KMS-11 (cell line): ENCODE results near the gene LHX6.
A peak's percentile ranks its signal among the peaks of the same experiment; 100 is the strongest.

Source experiments
- H2AFZ ChIP-seq: fragments of 200-600 bp; sonication (generic); 2 replicates; pipeline ENCODE4 v1.6.1; 2016; ENCODE audit warnings: antibody characterized with exemption, mixed run types, low read depth
- H3K27ac ChIP-seq: fragments of 200-600 bp; sonication (generic); 2 replicates; pipeline ENCODE4 v1.6.1; 2016; ENCODE audit warnings: mild to moderate bottlenecking, mixed run types
- H3K27me3 ChIP-seq: fragments of 200-600 bp; sonication (generic); 2 replicates; pipeline ENCODE4 v1.6.1; 2017; ENCODE audit warnings: mild to moderate bottlenecking, low read depth, mixed run types, moderate library complexity; ENCODE audit not compliant: insufficient read depth
- H3K36me3 ChIP-seq: fragments of 200-600 bp; sonication (generic); 2 replicates; pipeline ENCODE4 v1.6.1; 2017; ENCODE audit warnings: mild to moderate bottlenecking, mixed run types; ENCODE audit not compliant: insufficient read depth
- H3K4me1 ChIP-seq: fragments of 200-600 bp; sonication (generic); 2 replicates; pipeline ENCODE4 v1.6.1; 2016; ENCODE audit warnings: mild to moderate bottlenecking, low read depth, mixed run types; ENCODE audit not compliant: poor library complexity, severe bottlenecking
- H3K4me2 ChIP-seq: fragments of 200-600 bp; sonication (generic); 2 replicates; pipeline ENCODE4 v1.7.0; 2016; ENCODE audit warnings: mild to moderate bottlenecking, mixed run types
- H3K4me3 ChIP-seq: fragments of 200-600 bp; sonication (generic); IDR thresholded peaks from 2 replicates; pipeline ENCODE4 v1.6.1; 2017; ENCODE audit warnings: low read depth, low read length, mixed read lengths; ENCODE audit not compliant: insufficient read depth
- H3K79me2 ChIP-seq: fragments of 200-600 bp; sonication (generic); 2 replicates; pipeline ENCODE4 v1.6.1; 2016; ENCODE audit warnings: low read depth, mixed run types; ENCODE audit not compliant: insufficient read depth
- H3K9ac ChIP-seq: fragments of 200-600 bp; sonication (generic); 2 replicates; pipeline ENCODE4 v1.6.1; 2016; ENCODE audit warnings: mild to moderate bottlenecking, mixed run types
- H4K20me1 ChIP-seq: fragments of 200-600 bp; sonication (generic); 2 replicates; pipeline ENCODE4 v1.6.1; 2016; ENCODE audit warnings: mild to moderate bottlenecking, mixed run types; ENCODE audit not compliant: insufficient read depth
- CTCF ChIP-seq: fragments of 200-600 bp; sonication (generic); conservative IDR thresholded peaks from 2 replicates; pipeline ENCODE4 v1.6.1; 2017; ENCODE audit warnings: low read depth, mild to moderate bottlenecking, antibody characterized with exemption, low read length, moderate library complexity, mixed read lengths

LHX6 gene

GRCh38 chr9:122164286-122164685 lies 64.5 kb downstream of the LHX6 start:
- Histone ChIP-seq H3K79me2 (peaks cover 1% of the 10 kb centered on the region; the same call in 1 of the 2 replicates), H4K20me1 (no peaks in the 10 kb centered on the region), H3K4me3 (no peak overlapping the region), H3K9ac (no peak overlapping the region), H3K36me3 (no peaks in the 10 kb centered on the region), H3K4me2 (no peak overlapping the region), H3K27me3 (no peaks in the 10 kb centered on the region), H2AFZ (no peak overlapping the region), H3K27ac (no peak overlapping the region), H3K4me1 (peaks cover 5% of the 10 kb centered on the region)
- TF ChIP-seq CTCF = no peak

- Histone ChIP-seq H3K9ac (no peak overlapping the region), H2AFZ (no peak overlapping the region), H3K27me3 (no peaks in the 10 kb centered on the region), H3K27ac (no peak overlapping the region), H3K4me1 (peaks cover 12% of the 10 kb centered on the region), H3K79me2 (peaks cover 9% of the 10 kb centered on the region; the same call in 1 of the 2 replicates), H3K4me2 (no peak overlapping the region), H3K36me3 (no peaks in the 10 kb centered on the region), H4K20me1 (no peaks in the 10 kb centered on the region), H3K4me3 (no peak overlapping the region)
- TF ChIP-seq CTCF = no peak
Measured at GRCh38 chr9:122162415-122162814, 66.3 kb downstream of the LHX6 start.

- H3K4me2 ChIP-seq = peak overlapping the region; percentile 68
- H4K20me1 ChIP-seq = no peaks in the 10 kb centered on the region
- H3K79me2 ChIP-seq = peaks cover 19% of the 10 kb centered on the region; the same call in 1 of the 2 replicates
- peak overlapping the region; percentile 88 for H2AFZ ChIP-seq
- no peak overlapping the region for H3K4me3 ChIP-seq
- H3K4me1 ChIP-seq = peaks cover 12% of the 10 kb centered on the region
- H3K27ac ChIP-seq = no peak overlapping the region
- H3K27me3 ChIP-seq = no peaks in the 10 kb centered on the region
- peak overlapping the region; percentile 65; the same call in 1 of the 2 replicates for H3K9ac ChIP-seq
- TF ChIP-seq CTCF = no peak
- H3K36me3 ChIP-seq = no peaks in the 10 kb centered on the region
Measured at GRCh38 chr9:122159925-122160246, 68.9 kb downstream of the LHX6 start.

GRCh38 chr9:122159026-122159924 lies 69.5 kb downstream of the LHX6 start, which contains the start of the genes MORN5 and NDUFA8:
Gene MORN5, plus strand, starts transcription at chr9:122159908. Its CDS starts 65 bp downstream, at chr9:122159973.
Gene NDUFA8, minus strand, starts transcription at chr9:122159779. Its CDS starts 102 bp downstream, at chr9:122159677.
- H2AFZ ChIP-seq = peak within 1 kb of the TSS; percentile 88
- H3K27ac ChIP-seq = peak within 1 kb of the TSS; percentile 19
- peak within 1 kb of the TSS; percentile 68 for H3K4me2 ChIP-seq
- no peaks in the 10 kb centered on the region for H3K36me3 ChIP-seq
- H3K4me3 ChIP-seq = no peak within 1 kb of the TSS
- no peaks in the 10 kb centered on the region for H3K27me3 ChIP-seq
- H3K79me2 ChIP-seq = peaks cover 23% of the 10 kb centered on the region; the same call in 1 of the 2 replicates
- H3K9ac ChIP-seq = peak within 1 kb of the TSS; percentile 65
- TF ChIP-seq CTCF = no peak
- H4K20me1 ChIP-seq = no peaks in the 10 kb centered on the region
- peaks cover 12% of the 10 kb centered on the region for H3K4me1 ChIP-seq
